SHP77 (cell line): ENCODE results near the gene RNASEL.

Experiments used
- DNase-seq, 2 experiments: peaks; one replicate each; lab custom pipeline; 2025; lab: John Stamatoyannopoulos, UW

The RNASEL gene

DNA sequence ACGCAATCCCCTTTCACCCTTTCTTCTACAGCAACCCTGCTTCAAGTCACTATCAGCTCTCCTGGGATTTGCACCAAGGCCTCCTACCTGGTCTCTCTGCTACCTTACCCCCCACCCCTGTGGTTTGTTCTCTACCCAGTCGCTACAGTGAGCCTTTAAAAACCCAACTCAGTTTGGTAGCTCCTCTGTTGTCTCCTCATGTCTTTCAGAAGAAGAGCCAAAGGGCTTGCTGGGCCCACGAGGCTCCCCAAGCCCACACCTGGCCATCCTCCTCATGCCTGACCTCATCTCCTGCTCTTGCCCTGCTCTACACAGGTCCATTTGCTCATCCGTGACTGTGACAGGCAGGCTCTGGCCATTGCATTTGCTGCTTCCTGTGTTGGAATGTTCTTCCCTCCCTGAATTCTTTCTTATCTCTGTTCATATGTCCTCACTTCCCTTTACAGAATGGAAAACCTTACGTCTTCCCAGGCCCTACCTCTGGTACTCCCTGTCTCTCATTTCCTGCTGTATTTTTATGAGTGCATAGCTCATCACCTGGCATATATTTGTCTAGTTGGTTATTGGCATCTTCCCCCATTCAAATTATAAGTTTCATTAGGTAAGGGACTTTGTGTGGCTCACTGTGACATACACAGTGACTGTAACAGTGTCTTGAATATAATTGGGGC is 11.8 kb upstream of the RNASEL start:
- DNase-seq, result no peak

DNA sequence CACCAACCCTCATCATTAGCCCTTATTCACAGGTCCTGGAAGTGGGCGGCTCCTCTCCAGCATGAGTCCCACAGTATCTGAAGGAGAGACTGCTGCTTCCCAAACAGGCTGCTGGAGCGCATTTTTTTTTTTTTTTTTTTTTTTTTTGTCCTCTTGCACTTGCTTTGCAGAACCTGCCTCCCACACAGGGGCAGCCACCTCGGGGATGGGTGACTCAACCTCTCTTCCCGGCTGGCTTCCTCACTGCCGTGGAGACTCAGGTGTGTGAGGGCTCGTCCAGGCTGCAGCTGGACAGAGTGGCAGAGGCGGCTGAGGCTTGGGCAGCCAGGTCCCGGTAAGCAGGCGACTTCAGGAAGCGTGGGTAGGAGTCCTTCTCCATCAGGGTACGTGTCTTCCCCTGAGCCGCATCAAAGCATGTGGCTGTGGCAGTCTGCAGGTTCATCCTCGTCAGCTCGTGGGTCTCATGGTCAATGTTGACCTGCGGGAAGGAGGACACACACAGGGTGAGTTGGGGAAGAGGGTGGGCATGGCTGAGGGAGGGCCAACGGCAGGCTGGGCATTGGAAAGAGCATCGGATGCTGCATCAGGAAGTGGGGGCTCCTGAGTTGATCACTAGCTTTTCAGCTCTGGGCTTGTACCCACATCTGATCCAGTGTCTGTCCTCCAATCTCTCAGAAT is 11.1 kb upstream of the RNASEL start:
- no peak for DNase-seq

DNA sequence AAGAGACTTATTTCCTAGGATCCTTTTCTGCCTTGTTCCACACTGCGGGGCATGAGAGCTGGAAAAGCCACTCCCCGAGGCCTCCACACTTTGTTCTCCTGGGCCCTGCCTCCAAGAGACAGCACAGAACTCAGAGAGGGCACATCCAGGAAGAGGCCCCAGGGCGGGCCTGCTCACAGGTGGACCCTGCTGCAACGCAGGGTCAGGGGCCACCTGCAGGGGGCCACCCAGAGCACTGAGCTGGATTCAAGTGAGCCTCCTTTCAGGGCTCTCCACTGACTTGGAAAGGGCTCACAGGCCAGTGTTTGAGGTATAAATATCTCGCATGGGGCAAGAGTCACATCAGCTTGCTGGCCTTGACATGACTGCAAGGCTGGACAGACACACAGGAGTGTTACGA is 10.3 kb upstream of the RNASEL start:
- peak in 1 of 2 experiments; percentile 28 for DNase-seq

DNA sequence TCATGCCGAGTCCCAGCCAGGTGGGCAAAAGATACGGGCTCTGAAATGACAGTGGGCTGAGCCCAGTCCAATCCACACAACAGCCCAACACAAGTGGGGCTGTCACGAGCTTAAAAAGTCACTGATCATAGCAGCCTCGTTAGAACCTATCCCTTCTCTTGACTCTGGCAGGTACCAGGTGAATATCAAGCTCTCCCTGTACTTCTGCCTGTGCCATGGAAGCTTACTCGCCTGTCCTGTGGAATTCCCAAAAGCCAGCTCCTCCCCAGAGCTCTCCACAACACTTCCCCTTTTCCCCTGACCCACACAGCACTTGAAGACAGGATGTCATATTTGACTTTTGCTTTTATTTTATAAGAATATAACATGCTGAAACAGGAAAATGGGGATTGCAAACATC is 9.2 kb upstream of the RNASEL start:
- DNase-seq, result no peak

DNA sequence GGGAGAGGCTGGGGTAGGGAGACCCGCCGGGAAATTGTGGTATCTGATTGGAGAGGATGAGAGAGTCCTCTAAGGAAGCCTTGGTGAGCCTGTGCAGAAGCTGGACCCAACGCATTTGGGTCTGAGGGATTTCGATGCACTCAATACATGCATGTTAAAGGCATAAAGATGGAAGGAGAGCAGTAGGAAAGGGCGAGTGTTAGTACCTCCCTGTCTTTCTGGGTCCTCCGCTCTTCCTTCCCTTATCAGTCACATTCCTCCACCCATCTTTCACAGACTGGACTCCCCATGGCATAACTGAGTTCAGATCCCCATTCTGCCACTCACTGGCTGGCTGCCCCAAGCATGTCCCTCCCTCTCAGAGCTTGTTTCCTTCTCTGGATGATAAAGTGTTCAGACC is 7.9 kb upstream of the RNASEL start:
- no peak for DNase-seq

DNA sequence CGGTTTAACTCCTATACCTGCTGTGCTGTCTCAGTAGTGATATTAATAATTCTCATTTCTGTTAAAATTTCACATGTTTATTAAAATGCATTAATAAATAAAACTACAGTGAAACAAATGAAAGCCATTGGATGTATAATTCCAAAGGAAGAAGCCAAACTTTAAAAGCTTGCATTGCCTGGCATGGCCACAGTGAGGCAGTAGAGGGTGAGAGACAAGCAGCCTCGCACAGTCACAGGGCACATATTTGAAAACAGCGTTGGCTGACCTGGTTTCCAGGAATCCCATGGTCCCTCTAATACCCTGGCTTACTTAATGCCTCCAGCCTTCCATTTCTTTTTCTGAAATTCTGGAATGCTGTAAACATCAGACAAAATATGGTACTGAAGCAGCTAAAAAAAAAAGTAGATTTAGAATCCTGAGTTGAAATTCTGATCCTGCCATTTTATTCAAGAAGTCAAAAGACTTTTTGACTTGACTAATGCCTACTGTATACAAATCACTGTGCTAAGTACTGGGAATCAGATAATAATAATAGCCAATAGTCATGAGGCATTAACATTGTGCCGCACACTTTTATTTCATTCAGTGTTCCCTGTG is 6.7 kb upstream of the RNASEL start:
- peak; percentile 59 to 64 for DNase-seq

DNA sequence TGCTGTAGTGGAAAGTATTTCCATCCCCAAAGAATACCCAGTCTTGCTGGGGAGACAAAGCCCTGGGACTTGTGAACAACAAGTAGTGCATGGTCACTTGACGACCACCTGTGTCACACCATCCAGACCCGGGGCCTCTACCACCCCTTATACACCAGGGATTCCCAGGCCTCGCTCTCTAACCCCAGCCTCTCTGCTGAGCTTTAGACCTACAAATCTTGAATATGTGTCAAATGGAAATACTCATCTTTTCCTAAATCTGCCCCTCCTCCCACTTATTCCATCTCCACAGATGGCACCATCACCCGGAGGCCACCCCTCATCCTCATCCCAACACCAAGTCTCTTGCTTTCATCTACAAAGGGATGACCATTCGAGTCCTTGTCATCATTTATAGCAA is 875 bp upstream of the RNASEL start:
- DNase-seq, result no peak

DNA sequence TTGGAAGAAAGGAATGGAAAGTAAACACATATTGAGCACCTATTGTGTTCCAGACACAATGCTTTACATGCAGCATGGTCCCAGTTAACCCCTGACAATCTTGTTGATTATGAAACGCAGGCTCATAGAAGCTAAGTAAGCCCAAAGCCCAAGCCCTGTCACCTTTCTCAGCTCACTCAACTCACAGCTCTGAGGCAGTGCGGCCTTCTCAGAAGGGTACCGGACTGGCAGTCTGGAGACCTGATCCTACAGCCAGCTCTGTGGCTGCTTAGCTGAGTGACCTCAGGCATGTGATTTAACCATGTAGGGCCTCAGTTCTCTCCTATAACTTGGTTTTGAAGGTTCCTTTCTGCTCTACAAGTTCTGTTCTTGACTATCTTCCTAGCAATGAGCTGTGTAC is 464 bp upstream of the RNASEL start:
- DNase-seq, result no peak

DNA sequence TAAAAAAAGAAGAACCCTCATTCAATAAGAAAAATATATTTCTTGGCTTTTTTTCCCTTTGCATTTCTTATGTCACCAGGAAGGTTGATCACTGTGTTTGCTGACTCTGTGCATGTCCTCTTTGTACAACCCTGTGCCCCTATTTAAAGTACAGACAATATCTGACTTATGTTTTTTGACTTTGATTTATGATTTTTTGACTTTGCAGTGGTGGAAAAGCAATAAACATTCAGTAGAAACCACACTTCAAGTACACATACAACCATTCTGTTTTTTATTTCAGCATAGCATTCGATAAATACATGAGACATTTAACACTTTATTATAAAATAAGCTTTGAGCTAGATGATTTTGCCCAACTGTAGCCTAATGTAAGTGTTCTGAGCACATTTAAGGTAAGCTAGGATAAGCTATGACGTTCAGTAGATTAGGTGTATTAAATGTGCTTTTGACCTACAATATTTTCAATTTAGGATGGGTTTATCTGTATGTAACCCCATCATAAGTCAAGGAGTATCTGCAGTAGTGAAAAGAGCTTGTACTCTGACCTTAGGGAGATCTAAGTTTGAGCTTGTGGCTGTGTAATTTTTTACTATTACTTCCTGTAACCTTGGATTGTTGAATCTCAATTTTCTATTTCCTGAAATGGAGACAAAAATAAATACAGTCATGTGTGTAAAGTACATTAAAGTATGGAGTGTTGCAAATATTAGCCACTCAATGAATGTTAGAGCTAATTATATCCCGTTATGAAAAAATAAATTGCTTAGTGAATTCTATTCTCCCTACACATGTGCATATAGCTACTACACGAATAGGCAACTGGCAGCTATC is 1.2 kb downstream of the RNASEL start:
- DNase-seq, result no peak

DNA sequence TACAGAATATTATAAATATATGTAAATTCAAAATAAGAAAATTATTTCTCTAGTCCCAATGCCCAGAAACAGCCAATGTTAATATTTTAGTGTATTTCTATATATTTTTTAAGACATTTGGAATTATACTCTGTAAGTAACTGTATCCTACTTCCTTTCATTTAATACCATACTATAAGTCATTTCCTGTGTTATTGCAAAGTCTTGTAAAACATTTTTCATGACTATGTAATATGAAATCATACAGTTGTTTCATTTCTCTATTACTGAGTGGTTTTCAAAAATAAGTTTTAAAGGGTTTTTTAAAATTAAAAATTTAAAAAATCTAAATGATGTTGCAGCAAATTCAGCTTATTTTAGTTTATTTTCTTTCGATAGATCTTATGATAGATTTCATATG is 2.0 kb downstream of the RNASEL start:
- DNase-seq, result no peak

DNA sequence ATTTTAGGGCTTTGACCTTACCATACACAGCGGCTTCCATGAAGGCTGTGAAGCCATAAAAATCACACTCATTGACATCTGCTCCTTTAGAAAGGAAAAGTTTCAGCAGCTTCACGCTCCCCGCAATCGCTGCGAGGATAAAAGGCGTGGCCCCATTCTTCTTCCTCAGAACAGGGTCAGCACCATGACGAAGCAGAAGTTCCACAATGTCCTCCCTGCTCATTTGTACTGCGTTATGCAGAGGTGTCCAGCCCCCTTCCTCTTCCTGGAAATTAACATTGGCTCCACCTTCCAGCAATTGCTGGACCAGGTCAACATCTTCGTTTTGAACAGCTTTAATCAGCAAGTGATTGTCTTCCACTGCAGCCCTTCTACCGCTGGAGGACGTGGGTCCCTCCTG is 2.7 kb downstream of the RNASEL start:
- DNase-seq, result no peak

DNA sequence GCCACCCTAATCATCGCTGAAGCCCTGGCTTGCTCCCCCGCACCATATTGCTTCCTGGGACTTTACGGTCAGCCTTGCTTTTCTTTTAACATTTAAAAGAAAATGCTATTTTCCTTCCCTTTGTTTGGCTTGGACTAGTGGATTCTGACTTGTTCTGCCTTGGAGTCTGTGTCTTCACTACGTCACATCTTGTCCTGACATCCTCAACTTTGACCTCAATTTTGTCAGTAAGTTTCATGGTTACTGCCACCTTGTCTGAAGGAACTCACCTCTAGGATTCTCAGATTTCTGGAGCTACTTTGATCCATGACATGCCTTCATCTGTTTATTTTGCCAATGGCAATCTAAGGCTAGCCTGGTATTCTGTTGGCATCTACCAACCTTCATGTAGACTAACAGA is 4.3 kb downstream of the RNASEL start:
- no peak for DNase-seq

DNA sequence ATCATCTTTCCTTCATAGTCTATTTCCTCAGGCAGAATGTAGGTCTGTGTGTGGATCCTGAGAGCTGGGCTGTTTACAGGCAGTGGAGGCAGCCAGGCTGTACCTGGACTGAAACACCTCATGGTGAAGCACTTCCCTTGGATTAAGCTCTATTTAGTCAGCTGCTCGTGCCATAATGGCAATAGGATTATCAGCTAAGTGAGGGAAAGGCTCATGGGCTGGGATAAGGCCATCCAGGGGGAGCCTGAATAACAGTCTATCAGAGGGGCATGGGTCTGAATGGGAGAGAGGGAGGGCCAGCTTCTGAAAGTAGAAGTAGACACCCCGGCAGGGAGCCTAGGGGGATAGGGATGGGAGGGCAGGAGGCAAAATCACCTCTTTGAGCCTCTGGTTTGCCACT is 8.3 kb downstream of the RNASEL start:
- DNase-seq, result peak in 1 of 2 experiments; percentile 29

DNA sequence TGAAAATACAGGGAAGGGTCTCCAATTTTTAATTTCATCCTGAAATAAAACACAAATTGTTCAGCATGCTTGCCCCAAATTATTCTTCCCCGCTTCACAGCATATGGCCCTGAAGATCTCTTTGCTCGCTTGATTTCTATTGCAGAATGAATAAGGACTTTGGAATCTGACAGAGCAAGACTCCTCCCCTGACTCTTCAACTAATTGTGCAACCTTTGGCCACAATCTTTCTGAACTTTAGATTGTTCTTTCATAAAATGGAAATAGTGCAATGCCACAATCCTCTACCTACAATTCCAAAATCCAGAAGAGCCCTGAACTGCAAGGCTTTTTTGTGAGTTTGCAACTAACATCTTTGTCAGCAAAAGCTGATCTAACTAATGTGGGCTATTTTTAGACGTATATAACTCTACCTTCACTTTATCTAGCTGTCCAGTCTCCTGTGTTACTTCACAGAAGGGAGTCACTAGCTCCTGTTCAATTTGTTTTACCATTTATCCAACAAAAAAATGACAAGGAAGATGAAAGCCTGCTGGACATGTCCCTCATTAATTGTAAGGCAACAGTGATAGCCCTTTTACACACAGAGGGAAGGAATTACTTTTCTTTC is 13.4 kb downstream of the RNASEL start:
- DNase-seq, result no peak

DNA sequence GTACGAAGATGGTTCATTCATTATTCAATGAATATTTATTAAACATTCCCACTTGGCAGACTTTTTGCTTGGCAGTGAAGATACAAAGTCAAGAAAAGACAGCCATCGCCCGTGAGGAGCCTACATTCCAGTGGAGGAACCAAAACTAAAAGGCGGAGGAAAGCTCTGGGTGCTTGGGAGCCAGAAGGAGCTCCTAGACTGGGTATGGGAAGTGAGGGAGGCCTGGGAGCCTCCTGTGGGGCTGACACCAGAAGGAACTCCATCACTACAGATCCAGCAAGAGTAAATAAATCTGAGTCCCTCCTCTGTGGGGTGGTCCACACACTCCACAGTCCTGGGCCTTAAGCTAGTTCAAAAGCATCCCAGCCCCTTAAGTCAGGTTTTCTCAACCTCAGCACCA is 14.9 kb downstream of the RNASEL start:
- no peak for DNase-seq

DNA sequence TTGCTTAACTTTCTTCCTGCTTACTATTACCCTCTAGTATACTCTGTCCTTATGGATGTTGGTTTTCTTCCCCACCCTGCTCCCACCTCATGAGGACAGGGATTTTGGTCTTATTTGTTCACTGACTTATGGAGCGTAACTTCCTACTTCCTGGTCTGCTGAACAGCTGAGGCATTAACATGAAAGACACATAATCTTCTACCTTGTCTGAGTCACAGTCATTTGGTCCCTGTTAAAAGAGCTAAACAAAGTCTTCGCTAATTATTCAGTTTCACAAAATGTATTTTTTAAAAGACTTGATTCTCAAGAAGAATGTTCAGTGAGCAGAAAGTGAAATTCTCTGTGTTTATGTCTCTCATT is 18.5 kb downstream of the RNASEL start:
- DNase-seq, result no peak

DNA sequence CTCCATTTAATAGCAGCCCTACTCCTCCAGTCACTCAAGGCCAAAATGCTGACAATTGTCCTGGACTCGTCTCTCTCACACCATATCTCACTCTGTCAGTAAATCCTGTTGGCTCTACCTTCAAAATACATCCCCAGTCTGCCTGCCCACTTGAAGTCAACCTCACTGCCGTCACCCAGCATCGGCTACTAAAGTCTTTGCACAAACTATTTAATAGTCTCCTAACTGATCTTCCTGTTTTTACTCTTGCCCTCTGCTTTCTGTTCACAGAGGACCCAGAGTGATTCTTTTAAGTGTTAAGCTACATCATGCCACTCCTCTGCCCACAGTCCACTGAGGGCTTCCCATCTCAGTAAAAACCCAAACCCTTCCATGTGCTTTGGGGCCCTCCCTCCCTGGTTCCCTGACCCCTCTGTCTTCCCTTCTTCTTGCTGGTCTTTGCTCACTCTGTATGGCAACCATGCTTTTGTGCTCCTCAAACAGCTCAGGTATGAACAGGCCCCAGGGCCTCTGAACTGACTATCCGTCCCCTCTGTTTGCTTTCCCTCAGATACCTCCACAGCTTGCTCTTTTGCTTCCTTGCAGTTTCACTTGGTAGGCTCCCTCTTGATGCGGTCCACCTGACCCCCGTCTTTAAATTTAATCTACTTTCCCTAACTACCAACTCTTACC is 19.0 kb downstream of the RNASEL start:
- no peak for DNase-seq

DNA sequence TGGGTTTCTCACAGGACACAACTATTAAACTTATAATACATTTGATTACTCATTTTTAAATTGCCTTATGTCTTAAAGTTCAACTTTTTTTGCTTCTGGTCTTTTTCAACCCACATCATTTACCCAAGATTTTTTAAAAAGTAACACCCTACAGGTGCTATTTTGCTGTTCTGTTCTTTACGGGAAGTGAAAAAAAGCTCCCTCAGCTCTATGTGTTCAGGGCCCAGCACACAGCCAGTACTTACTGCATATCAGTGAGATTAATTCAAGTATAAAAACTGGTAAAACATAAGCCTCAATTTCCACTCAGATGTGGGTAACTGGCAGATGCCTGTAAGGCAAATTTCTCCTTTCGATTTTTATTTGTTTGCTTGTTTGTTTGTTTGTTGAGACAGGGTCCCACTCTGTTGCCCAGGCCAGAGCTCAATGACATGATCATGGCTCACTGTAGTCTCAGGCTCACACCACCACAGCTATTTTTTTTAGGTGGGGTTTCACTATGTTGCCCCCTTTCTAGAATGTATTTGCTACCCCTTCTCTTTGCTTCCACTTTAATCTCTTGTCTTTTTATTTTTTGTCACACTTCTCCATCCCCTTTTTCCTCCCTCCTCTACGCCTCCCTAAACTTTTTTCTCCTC is 20.3 kb downstream of the RNASEL start:
- no peak for DNase-seq

DNA sequence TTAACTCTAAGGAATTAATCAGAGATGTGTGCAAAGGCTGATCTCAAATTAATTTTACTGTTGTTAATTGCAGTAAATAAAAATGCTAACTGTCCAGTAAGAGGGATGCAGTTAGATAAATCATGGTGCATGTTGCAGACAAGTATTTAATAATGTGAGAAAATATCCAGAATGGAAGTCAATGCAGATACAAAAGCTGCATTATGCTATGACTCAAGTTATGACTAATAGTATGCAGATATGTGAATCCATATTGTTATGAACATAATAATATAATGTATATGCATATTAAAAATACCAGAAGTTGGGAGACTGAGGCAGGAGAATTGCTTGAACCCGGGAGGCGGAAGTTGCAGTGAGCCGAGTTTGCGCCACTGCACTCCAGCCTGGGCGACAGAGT is 21.4 kb downstream of the RNASEL start:
- DNase-seq, result no peak

DNA sequence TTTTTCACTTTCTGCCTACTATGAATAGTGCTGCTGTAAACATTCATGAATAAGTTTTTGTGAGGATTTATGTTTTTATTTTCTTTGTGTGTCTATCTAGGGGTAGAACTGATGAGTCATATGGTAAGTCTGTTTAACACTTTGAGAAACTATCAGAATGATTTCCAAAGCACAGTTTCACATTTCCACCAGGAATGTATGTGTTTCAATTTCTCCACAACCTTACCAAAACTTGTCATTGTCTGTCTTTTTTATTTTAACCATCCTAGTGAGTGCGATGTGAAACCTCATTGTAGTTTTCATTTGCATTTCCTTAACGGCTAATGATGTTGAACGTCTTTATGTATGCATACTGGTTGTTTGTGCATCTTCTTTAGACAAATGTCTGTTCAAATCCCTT is 23.5 kb downstream of the RNASEL start:
- DNase-seq, result no peak

DNA sequence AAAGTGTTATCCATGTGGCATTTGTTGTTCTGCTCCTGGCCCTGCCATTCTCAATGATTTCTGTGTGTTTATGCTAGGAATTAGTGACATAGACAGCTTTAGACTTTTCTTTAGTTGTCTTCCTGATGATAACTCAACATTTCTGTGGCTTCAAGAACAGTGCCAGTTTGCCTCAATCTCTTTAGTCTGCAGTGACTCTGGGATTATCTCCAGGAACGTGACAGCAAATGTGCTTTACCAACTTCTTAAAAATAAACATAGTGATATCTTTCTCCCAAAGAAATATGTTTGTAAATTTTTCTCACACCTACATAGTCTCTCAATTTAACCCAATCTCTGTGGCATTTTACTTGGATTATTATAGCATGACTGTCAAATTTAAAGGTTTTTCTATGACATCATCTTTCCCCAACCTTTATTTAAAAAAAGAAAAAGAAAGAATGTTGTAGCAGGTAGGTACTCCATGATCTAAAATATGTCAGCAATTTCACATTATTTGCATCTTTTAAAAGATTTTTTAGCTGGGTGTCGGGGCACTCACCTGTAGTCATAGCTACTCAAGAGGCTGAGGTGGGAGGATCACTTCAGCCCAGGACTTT is 24.6 kb downstream of the RNASEL start:
- DNase-seq, result no peak
